Liver (tissue), 3 donors: ENCODE measurements around the gene LONRF2.

ENCODE experiments used
- CTCF ChIP-seq: fragments of 150-350 bp; IDR thresholded peaks from 2 replicates; pipeline ENCODE4 v1.5.1; 2017; ENCODE audit warnings: improper control_type of control experiment, low read depth, low read length; ENCODE audit not compliant: missing input control
- FOXA1 ChIP-seq: IDR thresholded peaks from 2 replicates; pipeline ENCODE4 v1.6.1; 2016; ENCODE audit warnings: antibody characterized with exemption
- GABPA ChIP-seq, 2 donors: IDR thresholded peaks in 1 of 2; conservative IDR thresholded peaks in 1 of 2; 2 replicates each; pipeline ENCODE4 v1.6.1; 2016; ENCODE audit warnings: antibody characterized with exemption in 2 of 2, mild to moderate bottlenecking in 1 of 2, moderate library complexity in 1 of 2
- HNF4G ChIP-seq: IDR thresholded peaks from 2 replicates; pipeline ENCODE4 v1.6.1; 2016; ENCODE audit warnings: antibody characterized with exemption
- REST ChIP-seq: IDR thresholded peaks from 2 replicates; pipeline ENCODE4 v1.6.1; 2016; ENCODE audit warnings: antibody characterized with exemption, mild to moderate bottlenecking
- SP1 ChIP-seq: IDR thresholded peaks from 2 replicates; pipeline ENCODE4 v1.6.1; 2018; ENCODE audit warnings: antibody characterized with exemption, mild to moderate bottlenecking
- TAF1 ChIP-seq: conservative IDR thresholded peaks from 2 replicates; pipeline ENCODE4 v1.6.1; 2016; ENCODE audit warnings: antibody characterized with exemption, mild to moderate bottlenecking
- donor health status: healthy.
- donor health status: healthy.

- no peak for TF ChIP-seq GABPA (IDR thresholded peaks at IDR 0.05 in 1 of 2, conservative IDR thresholded peaks at IDR 0.05 in 1 of 2)
- no peak for TF ChIP-seq SP1
- TF ChIP-seq CTCF: no peak
- no peak for TF ChIP-seq REST
- TF ChIP-seq FOXA1: no peak
- no peak for TF ChIP-seq HNF4G
- TF ChIP-seq TAF1: no peak
Observed at GRCh38 chr2:100230754-100231153, 91.5 kb downstream of the LONRF2 start.
